PFSK-1 (cell line): ENCODE data around the gene SETD4.

Experiments used
- FOXP2 ChIP-seq: optimal IDR thresholded peaks from 2 replicates; pipeline ENCODE3; 2011; ENCODE audit warnings: borderline replicate concordance, control low read depth, inconsistent platforms; ENCODE audit not compliant: insufficient read depth; ENCODE audit errors: extremely low read length, extremely low read depth
- POLR2AphosphoS5 ChIP-seq: IDR thresholded peaks from 2 replicates; pipeline ENCODE4 v1.6.1; 2012; ENCODE audit warnings: low read depth, mild to moderate bottlenecking, control low read depth, low read length, moderate library complexity
- REST ChIP-seq, 2 experiments: IDR thresholded peaks; 2 replicates each; pipeline versions ENCODE4 v1.6.1 to v1.8.0; 2011 to 2012; ENCODE audit warnings: low read depth in 2 of 2, low read length in 2 of 2, control low read depth in 1 of 2, inconsistent platforms in 1 of 2, mild to moderate bottlenecking in 1 of 2, moderate library complexity in 1 of 2; ENCODE audit not compliant: insufficient read depth in 1 of 2
- SIN3A ChIP-seq: IDR thresholded peaks from 2 replicates; pipeline ENCODE4 v1.6.1; 2012; ENCODE audit warnings: mild to moderate bottlenecking, low read length, moderate library complexity, borderline replicate concordance; ENCODE audit not compliant: insufficient read depth
- TAF1 ChIP-seq: IDR thresholded peaks from 2 replicates; pipeline ENCODE4 v1.6.1; 2012; ENCODE audit warnings: low read length, control low read depth, borderline replicate concordance; ENCODE audit not compliant: insufficient read depth

- TF ChIP-seq REST (IDR thresholded peaks at IDR 0.05; ENCODE audit: insufficient read depth in 1 of 2, low read depth in 2 of 2, low read length in 2 of 2) (no peak), SIN3A (no peak), FOXP2 (no peak), POLR2AphosphoS5 (no peak), TAF1 (no peak)
Observed at GRCh38 chr21:36061445-36061844, 1.1 kb upstream of the SETD4 start.
